Neural cell (in vitro differentiated cells): ENCODE results near the gene PRRT1. TPM values are rescaled to one million over a fixed set of nuclear protein-coding genes. Genes with fewer than 3 reads are reported as not detected.
"Not testable (repeated sequence)": the region's sequence is repeated elsewhere in the genome, so short reads cannot be mapped to it uniquely, and the experiment has no call there.

Source experiments
- H2AFZ ChIP-seq: fragments of 200-600, 300-800 bp; sonication (generic), shearing (Covaris generic); 2 replicates; pipeline ENCODE4 v1.6.0; 2014; ENCODE audit warnings: low read depth, mild to moderate bottlenecking, antibody characterized with exemption, low read length, moderate library complexity
- H3F3A ChIP-seq: fragments of 200-600 bp; shearing (Covaris generic); 2 replicates; pipeline ENCODE4 v1.6.1; 2016; ENCODE audit warnings: mild to moderate bottlenecking, moderate library complexity, mixed read lengths, antibody characterized with exemption, low read length; ENCODE audit not compliant: insufficient read depth, poor library complexity, severe bottlenecking
- H3K27ac ChIP-seq: fragments of 200-600, 300-800 bp; sonication (generic), shearing (Covaris generic); 2 replicates; pipeline ENCODE4 v1.5.1; 2014; ENCODE audit warnings: mild to moderate bottlenecking, low read length, moderate library complexity
- H3K27me3 ChIP-seq: fragments of 300-800, 200-600 bp; sonication (generic), shearing (Covaris generic); 2 replicates; pipeline ENCODE4 v1.6.0; 2014; ENCODE audit warnings: mild to moderate bottlenecking, low read depth, low read length, moderate library complexity; ENCODE audit not compliant: insufficient read depth
- H3K36me3 ChIP-seq: fragments of 300-800, 200-600 bp; sonication (generic), shearing (Covaris generic); 2 replicates; pipeline ENCODE4 v1.5.1; 2014; ENCODE audit warnings: mild to moderate bottlenecking, antibody characterized with exemption, low read length, moderate library complexity; ENCODE audit not compliant: insufficient read depth
- H3K4me2 ChIP-seq: fragments of 300-800, 200-600 bp; sonication (generic), shearing (Covaris generic); 2 replicates; pipeline ENCODE4 v1.6.0; 2014; ENCODE audit warnings: mild to moderate bottlenecking, low read length
- H3K4me3 ChIP-seq: fragments of 300-800, 200-600 bp; sonication (generic), shearing (Covaris generic); 2 replicates; pipeline ENCODE4 v1.5.1; 2014; ENCODE audit warnings: mild to moderate bottlenecking, low read length, moderate library complexity
- H3K79me2 ChIP-seq: fragments of 200-600 bp; shearing (Covaris generic); replicated peaks from 2 replicates; pipeline ENCODE4 v1.6.0; 2014; ENCODE audit warnings: mild to moderate bottlenecking, low read length, moderate library complexity; ENCODE audit not compliant: insufficient read depth
- H3K9ac ChIP-seq: fragments of 300-800, 200-600 bp; sonication (generic), shearing (Covaris generic); 2 replicates; pipeline ENCODE4 v1.6.1; 2016; ENCODE audit warnings: mild to moderate bottlenecking, low read length, mixed read lengths
- H3K9me2 ChIP-seq: fragments of 200-600 bp; shearing (Covaris generic); 2 replicates; pipeline ENCODE4 v1.6.1; 2016; ENCODE audit warnings: mild to moderate bottlenecking, low read length, mixed read lengths; ENCODE audit not compliant: insufficient read depth
- H3K9me3 ChIP-seq: fragments of 200-600, 300-800 bp; sonication (generic), shearing (Covaris generic); 2 replicates; pipeline ENCODE4 v1.6.1; 2016; ENCODE audit warnings: mild to moderate bottlenecking, mixed run types, low read length, moderate library complexity, mixed read lengths
- H4K20me1 ChIP-seq: fragments of 200-600 bp; shearing (Covaris generic); 2 replicates; pipeline ENCODE4 v1.6.1; 2016; ENCODE audit warnings: mild to moderate bottlenecking, mixed run types; ENCODE audit not compliant: insufficient read depth
- EP300 ChIP-seq: fragments of 450-650 bp; conservative IDR thresholded peaks from 2 replicates; pipeline ENCODE4 v1.6.1; 2014; ENCODE audit warnings: antibody characterized with exemption, mild to moderate bottlenecking, moderate library complexity; ENCODE audit not compliant: poor library complexity, severe bottlenecking
- EZH2 ChIP-seq: fragments of 200-600, 300-800 bp; shearing (Covaris generic), sonication (generic); IDR thresholded peaks from 2 replicates; pipeline ENCODE4 v1.6.1; 2014; ENCODE audit warnings: antibody characterized with exemption, low read length, borderline replicate concordance, mild to moderate bottlenecking; ENCODE audit not compliant: insufficient read depth, poor library complexity, severe bottlenecking
- MXI1 ChIP-seq: fragments of 450-650 bp; conservative IDR thresholded peaks from 2 replicates; pipeline ENCODE4 v1.6.1; 2014; ENCODE audit warnings: antibody characterized with exemption, mild to moderate bottlenecking; ENCODE audit not compliant: poor library complexity, severe bottlenecking
- POLR2AphosphoS5 ChIP-seq: IDR thresholded peaks from 2 replicates; pipeline ENCODE4 v1.6.1; 2012
- RAD21 ChIP-seq: fragments of 450-650 bp; conservative IDR thresholded peaks from 2 replicates; pipeline ENCODE4 v1.6.1; 2014; ENCODE audit warnings: antibody characterized with exemption, mild to moderate bottlenecking, moderate library complexity
- SMC3 ChIP-seq: fragments of 450-650 bp; conservative IDR thresholded peaks from 2 replicates; pipeline ENCODE4 v1.6.1; 2014; ENCODE audit warnings: antibody characterized with exemption, mild to moderate bottlenecking, moderate library complexity; ENCODE audit not compliant: poor library complexity
- TAF1 ChIP-seq: IDR thresholded peaks from 2 replicates; pipeline ENCODE4 v1.6.1; 2012; ENCODE audit warnings: low read depth
- polyA plus RNA-seq: library from polyadenylated mRNA; depleted of rRNA; stranded (reverse); fragments of >200 nt; gene quantifications from 2 replicates; pipeline ENCODE4 v1.2.3, GENCODE V29; 2014
- TF ChIP-seq, protein P1 (sequence below): fragments of 450-650 bp; IDR thresholded peaks from 2 replicates; pipeline ENCODE4 v1.5.1; 2014; ENCODE audit warnings: antibody characterized with exemption, mild to moderate bottlenecking, moderate library complexity; ENCODE audit not compliant: poor library complexity, severe bottlenecking

Gene PRRT1
- polyA plus RNA-seq, 1 donor from 2014 or later = 0.22 TPM

DNA sequence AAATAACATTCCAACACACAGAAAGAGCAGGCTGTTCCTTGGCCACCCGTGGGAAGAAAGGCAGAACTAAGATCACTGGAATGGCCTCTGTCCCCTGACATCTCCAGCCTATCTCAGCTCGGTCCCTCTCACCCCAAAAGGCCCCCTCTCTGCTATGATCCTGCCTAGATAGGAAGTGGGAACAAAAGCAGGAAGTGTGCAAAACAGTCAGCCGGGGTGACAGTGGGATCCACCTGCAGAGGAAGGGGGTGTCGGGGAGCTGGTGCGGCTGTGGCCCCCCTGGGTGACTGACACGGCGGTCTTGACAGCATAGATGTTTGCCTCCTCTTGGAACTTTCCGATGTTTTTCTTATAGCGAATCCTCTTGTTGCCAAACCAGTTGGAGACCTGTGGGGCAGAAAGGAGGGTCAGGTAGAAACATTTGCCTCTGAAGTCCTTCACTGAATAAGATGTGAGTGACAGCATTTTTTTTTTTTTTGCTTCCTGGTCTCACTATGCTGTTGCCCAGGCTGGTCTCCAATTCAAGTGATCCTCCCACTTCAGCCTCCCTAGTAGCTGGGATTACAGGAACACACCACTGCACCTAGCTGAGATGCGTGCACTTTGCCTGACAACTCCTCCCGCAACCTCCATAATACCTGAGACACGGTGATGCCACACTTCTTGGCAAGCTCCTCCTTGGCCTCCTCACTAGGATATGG is 35.4 kb upstream of the PRRT1 start:
- Histone ChIP-seq H3K9ac (no peak overlapping the region), H3F3A (no peaks in the 10 kb centered on the region), H3K27me3 (no peaks in the 10 kb centered on the region), H3K9me2 (no peaks in the 10 kb centered on the region), H3K9me3 (no peaks in the 10 kb centered on the region), H3K4me2 (no peak overlapping the region), H3K36me3 (no peaks in the 10 kb centered on the region), H3K79me2 (peaks cover 17% of the 10 kb centered on the region), H3K27ac (no peak overlapping the region), H2AFZ (no peak overlapping the region), H3K4me3 (no peak overlapping the region), H4K20me1 (no peaks in the 10 kb centered on the region)
- TF ChIP-seq EP300 = no peak
- TF ChIP-seq POLR2AphosphoS5 = no peak
- TF ChIP-seq RAD21 = no peak
- TF ChIP-seq TAF1 = no peak
- no peak for TF ChIP-seq SMC3
- TF ChIP-seq, protein P1, sequence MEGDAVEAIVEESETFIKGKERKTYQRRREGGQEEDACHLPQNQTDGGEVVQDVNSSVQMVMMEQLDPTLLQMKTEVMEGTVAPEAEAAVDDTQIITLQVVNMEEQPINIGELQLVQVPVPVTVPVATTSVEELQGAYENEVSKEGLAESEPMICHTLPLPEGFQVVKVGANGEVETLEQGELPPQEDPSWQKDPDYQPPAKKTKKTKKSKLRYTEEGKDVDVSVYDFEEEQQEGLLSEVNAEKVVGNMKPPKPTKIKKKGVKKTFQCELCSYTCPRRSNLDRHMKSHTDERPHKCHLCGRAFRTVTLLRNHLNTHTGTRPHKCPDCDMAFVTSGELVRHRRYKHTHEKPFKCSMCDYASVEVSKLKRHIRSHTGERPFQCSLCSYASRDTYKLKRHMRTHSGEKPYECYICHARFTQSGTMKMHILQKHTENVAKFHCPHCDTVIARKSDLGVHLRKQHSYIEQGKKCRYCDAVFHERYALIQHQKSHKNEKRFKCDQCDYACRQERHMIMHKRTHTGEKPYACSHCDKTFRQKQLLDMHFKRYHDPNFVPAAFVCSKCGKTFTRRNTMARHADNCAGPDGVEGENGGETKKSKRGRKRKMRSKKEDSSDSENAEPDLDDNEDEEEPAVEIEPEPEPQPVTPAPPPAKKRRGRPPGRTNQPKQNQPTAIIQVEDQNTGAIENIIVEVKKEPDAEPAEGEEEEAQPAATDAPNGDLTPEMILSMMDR = no peak
- TF ChIP-seq EZH2 = no peak
- TF ChIP-seq MXI1 = no peak

DNA sequence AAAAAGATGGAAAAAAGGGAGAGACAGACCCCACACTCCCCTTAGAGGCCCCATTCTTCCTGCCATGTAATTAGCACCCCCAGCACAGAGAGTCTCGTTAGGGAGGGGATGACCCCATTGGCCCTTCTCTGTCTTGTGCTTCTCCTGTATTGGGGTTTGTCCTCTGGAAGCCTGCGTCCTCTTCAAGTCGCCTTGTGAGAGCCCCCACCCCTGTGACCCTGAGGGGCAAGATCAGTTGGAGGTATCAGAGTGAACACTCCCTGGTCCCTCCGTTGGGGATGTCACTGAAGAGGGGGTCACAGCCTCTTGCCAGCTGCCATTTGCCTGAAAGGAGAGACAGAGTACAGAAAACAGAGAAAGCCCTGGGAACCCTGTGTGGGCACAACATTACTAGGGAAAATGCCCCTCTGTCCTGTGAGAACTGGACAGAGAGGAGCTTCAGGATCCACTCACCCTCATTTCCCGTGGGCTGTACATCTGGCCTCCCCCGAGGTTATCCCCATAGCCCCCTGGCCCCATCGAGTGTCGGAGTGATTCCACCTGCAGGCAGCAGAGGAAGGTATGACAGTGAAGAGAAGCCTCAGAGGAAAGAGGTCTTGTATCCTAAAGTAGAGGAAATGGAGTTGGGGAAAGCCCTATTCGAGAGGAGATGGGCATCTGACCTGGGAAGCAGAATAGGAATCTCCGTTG is 34.6 kb upstream of the PRRT1 start:
- not testable (repeated sequence) for H3K27me3 ChIP-seq, H3K9me2 ChIP-seq, H3K9me3 ChIP-seq, H3K36me3 ChIP-seq, H4K20me1 ChIP-seq, H3F3A ChIP-seq, H3K9ac ChIP-seq, H3K4me3 ChIP-seq, H3K4me2 ChIP-seq, H2AFZ ChIP-seq, H3K27ac ChIP-seq
- peaks cover 17% of the 10 kb centered on the region for H3K79me2 ChIP-seq

DNA sequence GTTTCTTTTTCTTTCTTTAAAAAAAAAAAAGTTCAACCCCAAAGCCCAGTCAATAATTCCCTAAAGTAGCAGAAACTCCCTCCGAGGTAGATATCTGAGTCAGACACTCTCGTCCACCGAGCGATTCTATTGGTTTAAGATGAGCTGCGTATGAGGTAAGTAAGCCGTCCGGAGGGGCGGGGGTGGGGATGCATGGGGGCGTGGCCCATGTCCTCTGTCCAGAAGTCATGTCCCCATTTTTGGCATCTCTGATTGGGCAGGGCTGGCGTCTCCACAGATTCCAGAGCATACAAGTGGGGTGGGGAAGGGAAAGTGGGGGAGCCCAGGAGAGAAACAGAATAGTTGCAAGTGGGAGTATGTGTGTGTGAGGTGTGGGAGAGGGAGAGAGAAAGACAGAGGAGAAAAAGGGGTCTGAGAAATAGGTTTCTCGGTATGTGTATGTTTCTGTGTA is 34.0 kb upstream of the PRRT1 start:
- not testable (repeated sequence) for H4K20me1 ChIP-seq, H3K9me2 ChIP-seq, H3F3A ChIP-seq, H3K4me2 ChIP-seq, H3K27ac ChIP-seq, H3K36me3 ChIP-seq, H3K9ac ChIP-seq, H3K9me3 ChIP-seq, H3K27me3 ChIP-seq, H3K4me3 ChIP-seq, H2AFZ ChIP-seq
- peaks cover 15% of the 10 kb centered on the region for H3K79me2 ChIP-seq
